Immature natural killer cell (primary cell): Measurements from ENCODE around the gene C2. TPM values are rescaled to one million over a fixed set of nuclear protein-coding genes. Genes with fewer than 3 reads are reported as not detected.

Source experiments
- DNase-seq, 3 donors: peaks; one replicate each; pipeline ENCODE4 v3.0.0; 2022; ENCODE audit warnings: mixed read lengths in 1 of 3
- H3K27ac Mint-ChIP-seq, 6 donors: one replicate each; pipeline ENCODE4 v1.8.0; 2020; ENCODE audit warnings: mixed read lengths in 6 of 6, mild to moderate bottlenecking in 5 of 6, inconsistent platforms in 4 of 6, moderate library complexity in 3 of 6
- H3K27me3 Mint-ChIP-seq, 3 donors: one replicate each; pipeline ENCODE4 v1.8.0; 2020 to 2021; ENCODE audit warnings: low read depth in 3 of 3, mild to moderate bottlenecking in 3 of 3, mixed read lengths in 3 of 3, moderate library complexity in 3 of 3, inconsistent platforms in 1 of 3
- H3K36me3 Mint-ChIP-seq, 3 donors: one replicate each; pipeline ENCODE4 v1.8.0; 2020; ENCODE audit warnings: mixed read lengths in 3 of 3, inconsistent platforms in 2 of 3, mild to moderate bottlenecking in 2 of 3
- H3K4me1 Mint-ChIP-seq, 2 donors: one replicate each; pipeline ENCODE4 v1.8.0; 2020; ENCODE audit warnings: inconsistent platforms in 2 of 2, mild to moderate bottlenecking in 2 of 2, mixed read lengths in 2 of 2, moderate library complexity in 1 of 2
- H3K4me3 Mint-ChIP-seq, 5 donors: one replicate each; pipeline ENCODE4 v1.8.0; 2020; ENCODE audit warnings: mild to moderate bottlenecking in 5 of 5, mixed read lengths in 5 of 5, inconsistent platforms in 3 of 5, moderate library complexity in 3 of 5
- H3K9me3 Mint-ChIP-seq, 6 donors: one replicate each; pipeline ENCODE4 v1.8.0; 2020; ENCODE audit warnings: mild to moderate bottlenecking in 6 of 6, mixed read lengths in 6 of 6, inconsistent platforms in 4 of 6, moderate library complexity in 3 of 6
- polyA plus RNA-seq, 3 donors: library from polyadenylated mRNA; unstranded; fragments of 300-500 nt; fragmentation: Illumina TruSeq; gene quantifications; one replicate each; pipeline ENCODE4 v1.2.3, GENCODE V29; 2021

The C2 gene
- polyA plus RNA-seq = under 1 TPM in 1 of 3 donors, not detected in 2; 0.74 TPM

DNA sequence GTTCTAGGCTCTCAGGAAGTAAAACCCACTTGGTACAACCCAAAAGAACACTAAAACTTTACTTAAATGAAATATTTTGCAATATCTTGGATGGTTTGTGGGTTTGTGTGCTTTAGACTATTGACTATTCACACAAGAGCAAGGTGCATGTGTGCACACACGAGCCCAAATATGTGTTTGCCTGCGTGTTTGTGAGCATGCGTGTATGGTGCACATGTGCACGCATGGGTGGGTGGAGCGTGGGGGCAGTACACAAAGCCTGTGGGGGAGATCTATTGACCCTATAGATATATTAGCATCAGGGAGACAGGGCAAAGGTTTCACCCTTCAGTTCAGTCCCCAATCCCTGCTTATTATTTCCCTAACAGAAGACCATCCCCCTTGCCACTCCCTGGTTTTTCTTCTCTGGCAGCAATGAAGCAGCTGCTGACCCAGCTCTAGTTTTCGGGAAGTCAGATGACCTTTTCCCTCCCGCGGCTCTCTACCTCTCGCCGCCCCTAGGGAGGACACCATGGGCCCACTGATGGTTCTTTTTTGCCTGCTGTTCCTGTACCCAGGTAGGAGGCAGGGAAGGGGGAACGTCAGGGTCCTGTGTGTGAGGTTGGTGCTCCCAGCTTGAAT is at the start of gene C2:
C2 (plus strand) TSS at position 476 of the 621 bp plus-strand sequence; CDS start at position 512, 36 bp downstream.
- no peak within 1 kb of the TSS for H3K27ac Mint-ChIP-seq
- no peaks in the 10 kb centered on the region for H3K9me3 Mint-ChIP-seq
- H3K4me3 Mint-ChIP-seq = no peak within 1 kb of the TSS
- no peak for DNase-seq
- no peaks in the 10 kb centered on the region for H3K4me1 Mint-ChIP-seq
- peaks cover 0 to 5% (median 2%) of the 10 kb centered on the region in 3 donors for H3K27me3 Mint-ChIP-seq
- H3K36me3 Mint-ChIP-seq = no peaks in the 10 kb centered on the region

DNA sequence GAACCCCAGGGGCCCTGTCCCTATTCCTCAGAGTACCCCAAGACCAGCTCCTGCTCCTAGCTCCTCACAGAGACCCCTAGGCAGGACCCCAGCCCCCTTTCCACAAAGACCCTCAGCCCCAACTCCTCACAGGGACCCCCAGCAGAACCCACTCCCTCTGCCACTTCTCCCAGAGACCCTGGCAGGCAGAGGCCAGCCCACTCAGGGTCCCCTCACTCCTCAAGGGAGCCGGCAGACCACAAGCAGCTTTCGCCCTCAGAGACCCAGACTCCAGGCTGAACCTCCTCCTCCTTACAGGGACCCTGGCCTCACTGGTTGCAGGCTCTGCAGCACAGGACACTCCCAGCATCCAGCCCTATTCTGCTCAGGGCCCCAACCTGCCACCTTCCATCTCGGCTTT is 49.3 kb upstream of the C2 start:
- peaks cover 2 to 5% (median 4%) of the 10 kb centered on the region in 3 donors for H3K27me3 Mint-ChIP-seq
- H3K4me1 Mint-ChIP-seq = no peaks in the 10 kb centered on the region
- DNase-seq = no peak
- H3K4me3 Mint-ChIP-seq = no peak overlapping the region
- H3K9me3 Mint-ChIP-seq = no peaks in the 10 kb centered on the region
- H3K27ac Mint-ChIP-seq = no peak overlapping the region
- H3K36me3 Mint-ChIP-seq = peaks cover 6 to 25% (median 11%) of the 10 kb centered on the region in 3 donors

DNA sequence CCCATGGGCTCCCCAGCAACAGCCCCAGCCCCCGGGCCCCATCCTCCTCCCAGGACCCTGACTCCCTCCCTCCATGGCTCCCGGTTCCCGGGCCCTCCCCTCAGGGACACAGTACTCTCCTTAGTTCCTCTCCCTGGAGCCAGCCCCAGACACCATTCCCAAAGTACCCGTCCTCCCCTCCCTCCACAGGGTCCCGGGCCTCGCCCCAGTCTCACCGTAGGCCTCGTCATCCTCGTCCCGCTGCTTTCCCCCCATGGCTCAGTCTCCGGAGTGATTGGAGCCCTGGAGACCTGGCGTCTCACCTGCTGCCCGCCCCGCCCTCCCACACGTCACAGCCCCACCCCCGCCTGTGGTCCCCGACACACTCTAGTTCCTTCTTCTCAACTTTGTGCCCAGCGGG is 48.8 kb upstream of the C2 start, which contains the start of gene SLC44A4:
SLC44A4 (minus strand) TSS at position 272 of the 400 bp plus-strand sequence; CDS start at position 255, 17 bp downstream.
- H3K9me3 Mint-ChIP-seq = no peaks in the 10 kb centered on the region
- no peak for DNase-seq
- peaks cover 6 to 25% (median 11%) of the 10 kb centered on the region in 3 donors for H3K36me3 Mint-ChIP-seq
- H3K4me1 Mint-ChIP-seq = no peaks in the 10 kb centered on the region
- H3K27ac Mint-ChIP-seq = no peak within 1 kb of the TSS
- H3K4me3 Mint-ChIP-seq = no peak within 1 kb of the TSS
- H3K27me3 Mint-ChIP-seq = peaks cover 2 to 5% (median 4%) of the 10 kb centered on the region in 3 donors

DNA sequence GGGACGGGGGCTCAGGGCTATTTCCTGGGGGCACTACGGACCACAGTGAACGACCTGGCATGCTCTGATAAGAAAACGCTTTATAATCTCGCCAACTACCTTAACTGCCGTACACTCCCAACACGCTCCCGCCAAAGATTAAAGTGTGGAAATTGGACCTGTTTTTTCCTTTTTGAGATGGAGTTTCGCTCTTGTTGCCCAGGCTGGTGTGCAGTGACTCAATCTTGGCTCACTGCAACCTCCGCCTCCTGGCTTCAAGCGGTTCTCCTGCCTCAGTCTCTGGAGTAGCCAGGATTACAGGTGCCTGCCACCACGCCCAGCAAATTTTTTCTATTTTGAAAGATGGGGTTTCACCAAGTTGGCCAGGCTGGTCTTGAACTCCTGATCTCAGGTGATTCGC is 48.4 kb upstream of the C2 start:
- no peaks in the 10 kb centered on the region for H3K9me3 Mint-ChIP-seq
- no peak for DNase-seq
- peaks cover 2 to 5% (median 4%) of the 10 kb centered on the region in 3 donors for H3K27me3 Mint-ChIP-seq
- no peak overlapping the region for H3K27ac Mint-ChIP-seq
- H3K4me1 Mint-ChIP-seq = no peaks in the 10 kb centered on the region
- peaks cover 6 to 25% (median 11%) of the 10 kb centered on the region in 3 donors for H3K36me3 Mint-ChIP-seq
- H3K4me3 Mint-ChIP-seq = no peak overlapping the region

DNA sequence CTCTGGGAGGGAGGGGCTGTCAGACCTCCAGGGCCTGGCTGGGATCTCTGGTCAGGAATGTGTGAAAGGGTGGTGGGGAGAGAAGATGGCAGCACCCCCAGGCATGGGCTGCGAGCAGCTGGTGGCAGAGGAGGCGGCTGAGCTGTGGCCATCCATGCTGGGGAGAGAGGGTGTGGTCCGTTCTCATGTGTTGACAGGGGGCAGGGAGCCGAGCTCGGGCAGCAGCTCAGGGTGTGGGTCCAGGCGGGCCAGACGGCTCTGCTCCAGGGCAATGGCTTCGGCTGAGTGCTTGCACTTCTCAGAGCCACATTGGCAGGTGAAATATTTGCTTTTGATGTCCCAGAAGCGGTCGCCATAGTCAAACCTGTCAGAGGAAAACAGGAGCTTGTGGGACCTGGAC is 47.6 kb upstream of the C2 start:
- Mint-ChIP-seq H3K9me3 (no peaks in the 10 kb centered on the region), H3K4me1 (no peaks in the 10 kb centered on the region), H3K27ac (no peak overlapping the region), H3K36me3 (peaks cover 6 to 25% (median 11%) of the 10 kb centered on the region in 3 donors), H3K27me3 (peaks cover 2 to 5% (median 4%) of the 10 kb centered on the region in 3 donors), H3K4me3 (no peak overlapping the region)
- DNase-seq = no peak

DNA sequence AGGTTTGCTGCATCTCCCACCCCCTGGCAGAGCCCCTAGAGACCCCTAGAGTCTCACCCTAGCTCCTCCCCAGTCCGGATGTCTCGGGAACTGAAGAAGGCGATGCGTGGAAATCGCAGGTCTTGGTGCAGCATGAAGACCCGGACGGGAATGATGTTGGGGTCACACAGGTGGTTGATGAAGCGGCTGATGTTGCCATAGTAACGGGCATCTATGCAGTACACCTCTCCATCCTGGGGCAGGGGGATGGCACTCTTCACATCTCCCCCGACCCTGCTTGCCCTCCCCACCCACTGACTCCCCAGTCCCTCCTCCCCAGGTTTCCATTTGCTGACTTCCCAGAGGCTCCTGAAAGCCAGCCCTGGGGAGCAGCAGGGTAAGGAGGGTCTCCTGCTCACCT is 46.9 kb upstream of the C2 start:
- H3K36me3 Mint-ChIP-seq = peaks cover 6 to 29% (median 11%) of the 10 kb centered on the region in 3 donors

DNA sequence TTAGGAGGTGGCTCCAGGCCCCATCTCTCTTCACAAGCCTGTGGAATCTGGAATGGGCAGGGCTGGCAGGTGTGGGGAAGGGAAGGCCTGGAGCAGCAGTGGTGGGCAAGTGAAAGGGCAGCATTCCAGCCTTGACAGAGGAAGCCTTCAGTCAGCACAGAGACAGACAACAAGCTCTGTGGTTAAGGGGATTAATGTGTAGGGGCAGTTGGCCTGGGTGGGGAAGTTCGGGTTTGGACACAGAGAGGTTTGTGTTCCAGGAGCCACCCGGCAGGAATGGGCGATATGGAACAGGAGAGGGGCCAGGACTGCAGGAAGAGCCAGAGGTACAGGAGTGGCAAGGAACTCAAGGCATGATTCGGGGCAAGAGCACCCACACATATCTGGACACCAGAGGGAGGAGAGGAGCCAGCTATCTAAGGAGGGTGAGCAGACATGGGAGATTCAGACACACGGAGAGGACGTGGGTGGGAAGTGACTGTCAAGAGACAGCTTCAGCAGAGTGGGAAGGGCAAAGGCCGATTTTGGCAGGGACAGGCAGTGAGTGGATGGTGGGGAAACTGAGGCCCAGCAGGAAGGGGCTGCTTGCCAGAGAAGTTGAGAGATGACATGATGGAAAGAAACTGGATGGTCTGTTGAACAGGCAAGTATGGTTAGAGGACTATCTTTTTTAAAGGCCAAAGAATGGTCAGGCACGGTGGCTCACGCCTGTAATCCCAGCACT is 46.2 kb upstream of the C2 start:
- no peak for DNase-seq
- Mint-ChIP-seq H3K36me3 (peaks cover 10 to 35% (median 15%) of the 10 kb centered on the region in 3 donors), H3K4me1 (no peaks in the 10 kb centered on the region), H3K27ac (peak overlapping the region in 2 of 6 donors; percentile 48 to 59), H3K9me3 (no peaks in the 10 kb centered on the region), H3K27me3 (peaks cover 2% of the 10 kb centered on the region in 3 donors), H3K4me3 (no peak overlapping the region)

More for the DNA sequence above, 46.9 kb upstream of the C2 start:
- Mint-ChIP-seq H3K4me1 (no peaks in the 10 kb centered on the region), H3K27me3 (peaks cover 2 to 5% (median 4%) of the 10 kb centered on the region in 3 donors), H3K4me3 (no peak overlapping the region), H3K9me3 (no peaks in the 10 kb centered on the region), H3K27ac (no peak overlapping the region)
- DNase-seq = no peak

DNA sequence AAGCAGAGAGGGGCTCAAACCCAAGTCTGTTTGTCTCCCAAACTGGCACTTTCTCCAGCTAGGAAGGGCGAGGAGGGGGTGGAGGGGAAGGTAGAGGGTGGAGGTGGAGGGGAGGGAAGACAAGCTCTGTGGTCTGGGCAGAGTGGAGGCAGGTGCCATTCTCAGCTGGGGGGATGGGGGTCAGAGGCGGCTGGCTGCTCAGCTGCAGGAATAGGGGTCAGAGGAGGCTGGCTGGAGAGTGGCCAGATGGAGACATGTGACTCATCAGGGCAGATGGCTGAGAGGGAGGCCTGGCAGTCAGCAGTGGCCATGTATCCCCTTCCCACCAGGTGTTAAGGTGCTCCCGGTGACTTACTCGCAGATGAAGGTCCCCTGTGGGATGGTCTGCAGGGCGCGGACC is 45.2 kb upstream of the C2 start:
- Mint-ChIP-seq H3K9me3 (no peaks in the 10 kb centered on the region), H3K4me1 (no peaks in the 10 kb centered on the region), H3K27me3 (peaks cover 2% of the 10 kb centered on the region in 3 donors), H3K4me3 (no peak overlapping the region), H3K27ac (no peak overlapping the region), H3K36me3 (peaks cover 11 to 39% (median 17%) of the 10 kb centered on the region in 3 donors)
- no peak for DNase-seq

DNA sequence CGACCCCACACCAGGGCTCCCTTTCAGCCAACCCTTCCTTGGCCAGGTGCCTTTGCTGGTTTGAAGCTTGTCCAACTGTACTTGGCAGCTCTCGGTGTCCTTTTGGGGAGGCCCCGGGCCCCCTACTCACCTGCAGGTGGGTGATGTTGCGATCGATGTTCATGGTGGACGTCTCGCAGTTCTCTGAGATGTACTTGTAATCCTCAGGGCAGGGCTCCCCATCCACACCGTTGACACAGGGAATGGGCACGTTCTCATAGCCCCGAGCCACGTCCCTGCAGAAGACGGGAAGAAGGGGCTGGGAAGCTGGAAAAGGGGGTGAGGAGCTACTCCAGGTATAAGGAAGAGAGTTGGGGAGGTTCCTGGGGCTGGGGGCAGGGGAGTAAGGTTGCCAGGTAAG is 43.8 kb upstream of the C2 start:
- Mint-ChIP-seq H3K9me3 (no peaks in the 10 kb centered on the region), H3K27ac (no peak overlapping the region), H3K4me1 (no peaks in the 10 kb centered on the region), H3K4me3 (no peak overlapping the region), H3K27me3 (peaks cover 1 to 2% (median 2%) of the 10 kb centered on the region in 3 donors), H3K36me3 (peaks cover 11 to 40% (median 17%) of the 10 kb centered on the region in 3 donors)
- DNase-seq = no peak

DNA sequence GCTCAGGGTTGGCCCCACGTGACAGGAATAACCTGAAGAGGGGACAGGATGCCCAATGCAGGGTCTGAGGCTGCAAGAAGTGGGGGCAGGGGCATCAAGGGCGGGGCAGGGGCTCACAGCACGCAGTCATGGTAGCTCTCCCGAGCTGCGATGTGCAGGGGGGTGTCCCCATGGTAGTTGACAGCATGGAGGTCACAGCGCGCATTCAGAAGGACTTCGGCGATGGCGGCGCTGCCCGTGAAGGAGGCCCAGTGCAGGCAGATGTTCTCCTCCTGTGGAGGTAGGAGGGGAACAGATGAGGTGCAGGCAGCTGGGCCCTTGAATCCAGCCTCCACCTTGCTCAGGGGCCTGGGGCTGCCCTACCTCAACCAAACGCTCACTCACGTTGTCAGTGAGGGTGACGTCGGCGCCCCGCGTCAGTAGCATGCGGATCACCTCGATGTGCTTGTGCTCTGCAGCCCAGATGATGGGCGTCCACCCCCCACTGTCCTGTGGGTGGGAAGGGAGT is 42.9 kb upstream of the C2 start:
- Mint-ChIP-seq H3K4me1 (no peaks in the 10 kb centered on the region), H3K9me3 (no peaks in the 10 kb centered on the region), H3K27ac (no peak overlapping the region), H3K27me3 (peaks cover 0 to 2% (median under 1%) of the 10 kb centered on the region in 3 donors), H3K36me3 (peaks cover 11 to 42% (median 17%) of the 10 kb centered on the region in 3 donors), H3K4me3 (no peak overlapping the region)
- DNase-seq = no peak

DNA sequence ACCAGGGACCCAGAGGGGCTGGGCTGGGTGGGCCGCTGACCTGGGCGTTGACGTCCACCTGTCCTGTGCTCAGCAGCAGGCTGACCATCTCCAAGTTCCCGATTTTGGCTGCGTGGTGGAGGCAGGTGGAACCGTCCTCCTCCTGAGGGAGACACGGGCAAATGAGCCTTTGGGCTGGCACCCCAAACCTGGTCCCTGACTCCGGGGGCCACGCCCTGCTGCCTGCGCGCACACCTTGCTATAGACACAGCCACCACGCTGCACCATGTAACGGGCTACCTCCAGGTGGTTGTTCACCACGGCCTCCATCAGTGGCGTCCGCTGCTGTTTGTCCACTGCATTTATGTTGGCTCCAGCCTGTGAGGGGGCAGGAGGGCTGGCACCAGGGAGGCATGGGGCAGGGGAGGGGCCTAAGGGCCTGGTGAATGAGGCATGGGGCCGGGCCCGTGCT is 41.0 kb upstream of the C2 start:
- no peak for DNase-seq
- Mint-ChIP-seq H3K27ac (peak overlapping the region in 1 of 6 donors; percentile 24), H3K36me3 (peaks cover 14 to 39% (median 19%) of the 10 kb centered on the region in 3 donors), H3K9me3 (no peaks in the 10 kb centered on the region), H3K4me1 (no peaks in the 10 kb centered on the region), H3K4me3 (no peak overlapping the region), H3K27me3 (no peaks in the 10 kb centered on the region)

DNA sequence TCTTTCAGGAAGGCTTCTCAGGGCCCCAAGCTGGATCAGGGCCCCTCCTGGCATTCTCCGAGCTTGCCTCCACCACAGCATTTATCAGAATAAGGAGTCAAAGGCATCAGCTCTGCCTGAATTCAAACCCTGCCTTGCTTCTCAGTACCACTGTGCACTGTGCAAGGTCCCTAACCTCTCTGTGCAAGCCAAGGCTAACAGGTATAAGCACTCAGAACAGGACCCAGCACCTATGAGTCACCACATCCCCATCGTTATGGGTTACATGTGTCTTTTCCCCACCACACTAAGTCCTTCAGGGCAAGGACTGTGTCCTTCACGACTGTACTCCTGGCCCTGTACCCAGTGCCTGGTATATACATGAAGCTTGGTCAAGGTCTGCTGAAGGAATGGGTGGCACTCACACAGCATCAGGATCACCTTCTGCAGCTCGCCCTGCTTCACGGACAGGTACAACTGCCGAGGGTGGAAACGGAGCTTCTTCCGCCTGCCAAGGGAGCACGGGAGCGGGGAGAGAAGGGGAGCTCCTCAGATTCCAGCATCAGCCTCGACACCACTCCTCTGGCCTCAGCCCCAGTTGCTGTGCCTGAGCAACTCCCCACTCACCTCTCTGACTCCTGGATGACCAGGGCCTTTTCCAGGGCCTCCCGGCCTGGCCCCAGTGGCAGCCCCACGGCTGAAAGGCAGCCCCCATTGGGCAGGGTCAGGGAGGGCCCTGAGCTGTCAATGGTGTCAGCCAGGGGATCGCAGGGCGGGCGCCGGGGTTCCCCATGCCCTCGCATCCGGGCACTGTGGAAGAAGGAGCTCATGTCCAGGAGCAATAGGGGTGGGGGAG is 40.1 kb upstream of the C2 start:
- no peaks in the 10 kb centered on the region for H3K27me3 Mint-ChIP-seq
- no peak overlapping the region for H3K4me3 Mint-ChIP-seq
- DNase-seq = no peak
- peaks cover 20 to 41% (median 20%) of the 10 kb centered on the region in 3 donors for H3K36me3 Mint-ChIP-seq
- no peak overlapping the region for H3K27ac Mint-ChIP-seq
- no peaks in the 10 kb centered on the region for H3K4me1 Mint-ChIP-seq
- H3K9me3 Mint-ChIP-seq = no peaks in the 10 kb centered on the region
